DMS79 treated with DMSO at 0.1 percent for 48 hours (cell line): Measurements from ENCODE around the gene MRPL46.
"Not testable (repeated sequence)": the region's sequence is repeated elsewhere in the genome, so short reads cannot be mapped to it uniquely, and the experiment has no call there.

Experiments used
- DNase-seq: peaks from one replicate; lab custom pipeline; 2025; lab: John Stamatoyannopoulos, UW

MRPL46 gene

GRCh38 chr15:88441076-88441730 is 26.0 kb downstream of the MRPL46 start:
- DNase-seq = no peak

- no peak for DNase-seq
Observed at GRCh38 chr15:88440021-88440420, 27.2 kb downstream of the MRPL46 start.

GRCh38 chr15:88438181-88438580 is 29.0 kb downstream of the MRPL46 start:
- DNase-seq = no peak

GRCh38 chr15:88434106-88434505 is 33.1 kb downstream of the MRPL46 start:
- DNase-seq = not testable (repeated sequence)

GRCh38 chr15:88433046-88433685 is 34.0 kb downstream of the MRPL46 start:
- DNase-seq = no peak

GRCh38 chr15:88431441-88431840 is 35.7 kb downstream of the MRPL46 start:
- no peak for DNase-seq

GRCh38 chr15:88430051-88430450 is 37.1 kb downstream of the MRPL46 start:
- DNase-seq = no peak

- no peak for DNase-seq
Observed at GRCh38 chr15:88428805-88429605, 38.2 kb downstream of the MRPL46 start.

GRCh38 chr15:88428053-88428452 is 39.1 kb downstream of the MRPL46 start:
- no peak for DNase-seq

- no peak for DNase-seq
Observed at GRCh38 chr15:88426304-88426703, 40.9 kb downstream of the MRPL46 start.

- no peak for DNase-seq
Observed at GRCh38 chr15:88423331-88423730, 43.9 kb downstream of the MRPL46 start.

- no peak for DNase-seq
Observed at GRCh38 chr15:88419830-88420229, 47.4 kb downstream of the MRPL46 start.
